HepG2 (cell line): ENCODE measurements around the gene ARHGDIA. TPM values are rescaled to one million over a fixed set of nuclear protein-coding genes. Genes with fewer than 3 reads are reported as not detected.

Source experiments
- AGO2 ChIP-seq: fragments of 200-400 bp; formaldehyde crosslinking; optimal IDR thresholded peaks from 2 replicates; pipeline ENCODE3; 2017; ENCODE audit warnings: mild to moderate bottlenecking, low read depth, low read length, moderate library complexity
- AKAP8 ChIP-seq: sonication (generic); formaldehyde crosslinking; IDR thresholded peaks from 2 replicates; pipeline ENCODE4 v1.5.1; 2020; ENCODE audit warnings: mild to moderate bottlenecking, missing genetic modification reagents
- MBD4 ChIP-seq: IDR thresholded peaks from 2 replicates; pipeline ENCODE4 v1.6.1; 2012; ENCODE audit warnings: low read length, inconsistent platforms, borderline replicate concordance
- NKX3-1 ChIP-seq: sonication (generic); formaldehyde crosslinking; IDR thresholded peaks from 2 replicates; pipeline ENCODE4 v1.5.0; 2020; ENCODE audit warnings: missing genetic modification reagents
- NONO ChIP-seq, 2 experiments: fragments of 450-650 bp in 1 of 2; sonication (generic) in 1 of 2; formaldehyde crosslinking in 1 of 2; IDR thresholded peaks in 1 of 2; conservative IDR thresholded peaks in 1 of 2; 2 replicates each; pipeline versions ENCODE4 v1.6.1 to v1.8.0; 2017 to 2022; ENCODE audit warnings: mild to moderate bottlenecking in 1 of 2, missing genetic modification reagents in 1 of 2, moderate library complexity in 1 of 2
- NR2F1 ChIP-seq, 2 experiments: fragments of 450-650 bp in 1 of 2; formaldehyde crosslinking in 1 of 2; IDR thresholded peaks; 2 replicates each; pipeline versions ENCODE4 v1.5.0 to v1.6.1; 2016 to 2020; ENCODE audit warnings: mild to moderate bottlenecking in 1 of 2, missing compliant biosample characterization in 1 of 2, missing genetic modification reagents in 1 of 2, moderate library complexity in 1 of 2
- POLR2AphosphoS5 ChIP-seq: IDR thresholded peaks from 2 replicates; pipeline ENCODE4 v1.6.1; 2012; ENCODE audit warnings: low read depth, low read length
- RBFOX2 ChIP-seq: fragments of 200-400 bp; formaldehyde crosslinking; IDR thresholded peaks from 2 replicates; pipeline ENCODE4 v1.6.1; 2017; ENCODE audit warnings: low read depth, mild to moderate bottlenecking, low read length
- SAFB2 ChIP-seq: sonication (generic); formaldehyde crosslinking; IDR thresholded peaks from 2 replicates; pipeline ENCODE4 v1.5.1; 2020; ENCODE audit warnings: missing genetic modification reagents, low read depth, mild to moderate bottlenecking, borderline replicate concordance
- ZC3H13 ChIP-seq: sonication (generic); formaldehyde crosslinking; IDR thresholded peaks from 2 replicates; pipeline ENCODE4 v1.8.1; 2023; ENCODE audit warnings: mild to moderate bottlenecking, missing genetic modification reagents, moderate library complexity
- ZNF317 ChIP-seq: sonication (generic); formaldehyde crosslinking; IDR thresholded peaks from 2 replicates; pipeline ENCODE4 v1.5.0; 2020; ENCODE audit warnings: mild to moderate bottlenecking, missing genetic modification reagents
- polyA plus RNA-seq, 8 experiments: library from polyadenylated mRNA; depleted of rRNA in 3 of 8; stranded (reverse) in 7 of 8; unstranded in 1 of 8; fragments of >200 nt; fragmentation: Illumina TruSeq in 4 of 8; extraction: Trizol in 4 of 8; gene quantifications; 2 replicates each; pipeline versions ENCODE4 v1.2.1 to v1.2.3, GENCODE V29; 2011 to 2016; ENCODE audit warnings: low read depth in 4 of 8, missing spikeins in 1 of 8, mixed read lengths in 1 of 8; ENCODE audit not compliant: insufficient read depth in 1 of 8
- total RNA-seq, 5 experiments: library from RNA; depleted of rRNA; stranded (reverse); fragments of >200 nt; fragmentation: Illumina TruSeq; extraction: Trizol; gene quantifications; 2 replicates each; pipeline ENCODE4 v1.2.3, GENCODE V29; 2016; ENCODE audit warnings: low read depth in 1 of 5
- TF ChIP-seq, protein P1 (sequence below): fragments of 450-650 bp; IDR thresholded peaks from 2 replicates; pipeline ENCODE4 v1.6.1; 2016
- TF ChIP-seq, protein P2 (sequence below): sonication (generic); formaldehyde crosslinking; conservative IDR thresholded peaks from 2 replicates; pipeline ENCODE4 v1.4.0; 2020; ENCODE audit warnings: missing genetic modification reagents
- TF ChIP-seq, protein P3 (sequence below): IDR thresholded peaks from 2 replicates; pipeline ENCODE4 v1.6.1; 2016; ENCODE audit warnings: low read depth, borderline replicate concordance
- TF ChIP-seq, protein P4 (sequence below): sonication (generic); formaldehyde crosslinking; IDR thresholded peaks from 2 replicates; pipeline ENCODE4 v1.4.0; 2020; ENCODE audit warnings: mild to moderate bottlenecking, missing genetic modification reagents
- TF ChIP-seq, protein P5 (sequence below): sonication (generic); formaldehyde crosslinking; IDR thresholded peaks from 2 replicates; pipeline ENCODE4 v1.5.0; 2020; ENCODE audit warnings: mild to moderate bottlenecking, missing genetic modification reagents, moderate library complexity
- TF ChIP-seq, protein P6 (sequence below): sonication (generic); formaldehyde crosslinking; IDR thresholded peaks from 2 replicates; pipeline ENCODE4 v1.4.0; 2020; ENCODE audit warnings: missing genetic modification reagents

The ARHGDIA gene
- total and polyA plus RNA-seq, 2 of the 13 experiments (the other 11 are each of a cell fraction or from before 2014, with no cell fraction given) = 40.0 to 64.0 TPM

DNA sequence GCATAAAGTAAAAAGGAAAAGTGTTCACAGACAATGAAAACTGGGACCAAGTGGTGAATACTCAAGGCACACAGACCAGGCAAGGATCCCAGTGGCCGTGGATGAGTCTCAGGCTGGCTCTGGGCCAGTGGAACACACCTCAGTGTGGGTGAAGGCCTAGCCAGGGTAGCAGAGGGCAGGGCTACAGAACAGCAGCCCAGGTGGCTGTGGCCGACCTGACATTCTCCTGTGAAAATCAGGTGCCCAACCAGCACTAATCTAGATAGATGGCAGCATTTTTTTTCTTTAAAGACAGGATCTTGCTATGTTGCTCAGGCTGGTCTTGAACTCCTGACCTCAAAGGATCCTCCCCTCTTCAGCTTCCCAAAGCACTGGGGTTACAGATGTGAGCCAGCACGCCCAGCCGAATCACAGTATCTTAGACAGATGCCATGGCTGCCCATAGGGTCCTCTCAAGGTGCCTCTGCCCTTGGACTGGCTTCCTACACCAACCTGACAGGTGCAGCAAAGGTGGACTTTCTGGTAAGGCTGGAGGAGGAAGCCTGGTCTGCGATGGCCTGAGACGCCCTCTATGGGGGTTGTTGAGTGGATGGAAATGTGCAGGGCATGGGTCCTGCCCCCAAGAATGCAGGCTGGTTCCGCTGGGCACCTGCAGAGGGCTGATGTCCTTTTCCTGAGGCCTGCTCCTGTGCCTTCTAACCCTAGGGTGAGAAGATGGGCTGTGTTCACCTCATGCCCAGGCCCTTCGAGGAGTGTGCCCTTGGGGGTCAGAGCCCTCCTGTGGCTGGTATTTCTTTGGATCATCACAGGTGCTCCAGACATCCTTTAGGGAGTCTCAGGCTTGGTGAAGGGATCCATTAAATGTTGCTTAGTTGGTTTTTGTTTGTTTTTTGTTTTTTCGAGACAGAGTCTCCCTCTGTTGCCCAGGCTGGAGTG, 7.0 kb downstream of the ARHGDIA start (continued):
- TF ChIP-seq, protein P1, sequence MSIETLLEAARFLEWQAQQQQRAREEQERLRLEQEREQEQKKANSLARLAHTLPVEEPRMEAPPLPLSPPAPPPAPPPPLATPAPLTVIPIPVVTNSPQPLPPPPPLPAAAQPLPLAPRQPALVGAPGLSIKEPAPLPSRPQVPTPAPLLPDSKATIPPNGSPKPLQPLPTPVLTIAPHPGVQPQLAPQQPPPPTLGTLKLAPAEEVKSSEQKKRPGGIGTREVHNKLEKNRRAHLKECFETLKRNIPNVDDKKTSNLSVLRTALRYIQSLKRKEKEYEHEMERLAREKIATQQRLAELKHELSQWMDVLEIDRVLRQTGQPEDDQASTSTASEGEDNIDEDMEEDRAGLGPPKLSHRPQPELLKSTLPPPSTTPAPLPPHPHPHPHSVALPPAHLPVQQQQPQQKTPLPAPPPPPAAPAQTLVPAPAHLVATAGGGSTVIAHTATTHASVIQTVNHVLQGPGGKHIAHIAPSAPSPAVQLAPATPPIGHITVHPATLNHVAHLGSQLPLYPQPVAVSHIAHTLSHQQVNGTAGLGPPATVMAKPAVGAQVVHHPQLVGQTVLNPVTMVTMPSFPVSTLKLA = no peak
- TF ChIP-seq, protein P2, sequence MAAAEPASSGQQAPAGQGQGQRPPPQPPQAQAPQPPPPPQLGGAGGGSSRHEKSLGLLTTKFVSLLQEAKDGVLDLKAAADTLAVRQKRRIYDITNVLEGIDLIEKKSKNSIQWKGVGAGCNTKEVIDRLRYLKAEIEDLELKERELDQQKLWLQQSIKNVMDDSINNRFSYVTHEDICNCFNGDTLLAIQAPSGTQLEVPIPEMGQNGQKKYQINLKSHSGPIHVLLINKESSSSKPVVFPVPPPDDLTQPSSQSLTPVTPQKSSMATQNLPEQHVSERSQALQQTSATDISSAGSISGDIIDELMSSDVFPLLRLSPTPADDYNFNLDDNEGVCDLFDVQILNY (CRISPR knock-in tag) = no peak
- TF ChIP-seq ZNF317 (CRISPR knock-in tag) = peak; percentile 57; the same call in 1 of the 2 replicates
- peak; percentile 53; the same call in 1 of the 2 replicates for TF ChIP-seq AKAP8 (CRISPR knock-in tag)
- 0 out of 2 replicates have a peak, but pooled peaks have one; percentile 26 for TF ChIP-seq NKX3-1 (CRISPR knock-in tag)
- TF ChIP-seq NR2F1 (CRISPR knock-in tag; IDR thresholded peaks at IDR 0.05) = no peak
- TF ChIP-seq MBD4 = 0 out of 2 replicates have a peak, but pooled peaks have one; percentile 3
- peak; percentile 41 for TF ChIP-seq POLR2AphosphoS5
- TF ChIP-seq ZC3H13 (CRISPR knock-in tag) = peak; percentile 48
- no peak for TF ChIP-seq NONO (IDR thresholded peaks at IDR 0.05)
- peak; percentile 48; the same call in 1 of the 2 replicates for TF ChIP-seq NONO (CRISPR knock-in tag; conservative IDR thresholded peaks at IDR 0.05)
- TF ChIP-seq, protein P3, sequence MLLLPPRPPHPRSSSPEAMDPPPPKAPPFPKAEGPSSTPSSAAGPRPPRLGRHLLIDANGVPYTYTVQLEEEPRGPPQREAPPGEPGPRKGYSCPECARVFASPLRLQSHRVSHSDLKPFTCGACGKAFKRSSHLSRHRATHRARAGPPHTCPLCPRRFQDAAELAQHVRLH (CRISPR knock-in tag) = 0 out of 2 replicates have a peak, but pooled peaks have one; percentile 48
- TF ChIP-seq, protein P4, sequence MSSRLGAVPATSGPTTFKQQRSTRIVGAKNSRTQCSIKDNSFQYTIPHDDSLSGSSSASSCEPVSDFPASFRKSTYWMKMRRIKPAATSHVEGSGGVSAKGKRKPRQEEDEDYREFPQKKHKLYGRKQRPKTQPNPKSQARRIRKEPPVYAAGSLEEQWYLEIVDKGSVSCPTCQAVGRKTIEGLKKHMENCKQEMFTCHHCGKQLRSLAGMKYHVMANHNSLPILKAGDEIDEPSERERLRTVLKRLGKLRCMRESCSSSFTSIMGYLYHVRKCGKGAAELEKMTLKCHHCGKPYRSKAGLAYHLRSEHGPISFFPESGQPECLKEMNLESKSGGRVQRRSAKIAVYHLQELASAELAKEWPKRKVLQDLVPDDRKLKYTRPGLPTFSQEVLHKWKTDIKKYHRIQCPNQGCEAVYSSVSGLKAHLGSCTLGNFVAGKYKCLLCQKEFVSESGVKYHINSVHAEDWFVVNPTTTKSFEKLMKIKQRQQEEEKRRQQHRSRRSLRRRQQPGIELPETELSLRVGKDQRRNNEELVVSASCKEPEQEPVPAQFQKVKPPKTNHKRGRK (CRISPR knock-in tag) = no peak
- peak; percentile 70 for TF ChIP-seq AGO2
- peak; percentile 65; the same call in 1 of the 2 replicates for TF ChIP-seq SAFB2 (CRISPR knock-in tag)
- TF ChIP-seq RBFOX2 = peak; percentile 55
- TF ChIP-seq, protein P5, sequence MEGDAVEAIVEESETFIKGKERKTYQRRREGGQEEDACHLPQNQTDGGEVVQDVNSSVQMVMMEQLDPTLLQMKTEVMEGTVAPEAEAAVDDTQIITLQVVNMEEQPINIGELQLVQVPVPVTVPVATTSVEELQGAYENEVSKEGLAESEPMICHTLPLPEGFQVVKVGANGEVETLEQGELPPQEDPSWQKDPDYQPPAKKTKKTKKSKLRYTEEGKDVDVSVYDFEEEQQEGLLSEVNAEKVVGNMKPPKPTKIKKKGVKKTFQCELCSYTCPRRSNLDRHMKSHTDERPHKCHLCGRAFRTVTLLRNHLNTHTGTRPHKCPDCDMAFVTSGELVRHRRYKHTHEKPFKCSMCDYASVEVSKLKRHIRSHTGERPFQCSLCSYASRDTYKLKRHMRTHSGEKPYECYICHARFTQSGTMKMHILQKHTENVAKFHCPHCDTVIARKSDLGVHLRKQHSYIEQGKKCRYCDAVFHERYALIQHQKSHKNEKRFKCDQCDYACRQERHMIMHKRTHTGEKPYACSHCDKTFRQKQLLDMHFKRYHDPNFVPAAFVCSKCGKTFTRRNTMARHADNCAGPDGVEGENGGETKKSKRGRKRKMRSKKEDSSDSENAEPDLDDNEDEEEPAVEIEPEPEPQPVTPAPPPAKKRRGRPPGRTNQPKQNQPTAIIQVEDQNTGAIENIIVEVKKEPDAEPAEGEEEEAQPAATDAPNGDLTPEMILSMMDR (CRISPR knock-in tag) = peak; percentile 36
- TF ChIP-seq, protein P6, sequence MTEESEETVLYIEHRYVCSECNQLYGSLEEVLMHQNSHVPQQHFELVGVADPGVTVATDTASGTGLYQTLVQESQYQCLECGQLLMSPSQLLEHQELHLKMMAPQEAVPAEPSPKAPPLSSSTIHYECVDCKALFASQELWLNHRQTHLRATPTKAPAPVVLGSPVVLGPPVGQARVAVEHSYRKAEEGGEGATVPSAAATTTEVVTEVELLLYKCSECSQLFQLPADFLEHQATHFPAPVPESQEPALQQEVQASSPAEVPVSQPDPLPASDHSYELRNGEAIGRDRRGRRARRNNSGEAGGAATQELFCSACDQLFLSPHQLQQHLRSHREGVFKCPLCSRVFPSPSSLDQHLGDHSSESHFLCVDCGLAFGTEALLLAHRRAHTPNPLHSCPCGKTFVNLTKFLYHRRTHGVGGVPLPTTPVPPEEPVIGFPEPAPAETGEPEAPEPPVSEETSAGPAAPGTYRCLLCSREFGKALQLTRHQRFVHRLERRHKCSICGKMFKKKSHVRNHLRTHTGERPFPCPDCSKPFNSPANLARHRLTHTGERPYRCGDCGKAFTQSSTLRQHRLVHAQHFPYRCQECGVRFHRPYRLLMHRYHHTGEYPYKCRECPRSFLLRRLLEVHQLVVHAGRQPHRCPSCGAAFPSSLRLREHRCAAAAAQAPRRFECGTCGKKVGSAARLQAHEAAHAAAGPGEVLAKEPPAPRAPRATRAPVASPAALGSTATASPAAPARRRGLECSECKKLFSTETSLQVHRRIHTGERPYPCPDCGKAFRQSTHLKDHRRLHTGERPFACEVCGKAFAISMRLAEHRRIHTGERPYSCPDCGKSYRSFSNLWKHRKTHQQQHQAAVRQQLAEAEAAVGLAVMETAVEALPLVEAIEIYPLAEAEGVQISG (CRISPR knock-in tag) = 0 out of 2 replicates have a peak, but pooled peaks have one; percentile 18
